Measurements from ENCODE around the gene ZP1. TPM values are rescaled to one million over a fixed set of nuclear protein-coding genes. Genes with fewer than 3 reads are reported as not detected.

ZP1 gene
- total and polyA plus RNA-seq, 2 of the 4 experiments (the other 2 are of a cell fraction): 0.18 to 1.6 TPM

- no peak overlapping the region for H3K18ac ChIP-seq (ENCODE audit: low read depth, low read length)
- H3K36me3 ChIP-seq (ENCODE audit: control insufficient read depth, insufficient read depth, low read length): no peaks in the 10 kb centered on the region
- ATAC-seq (ENCODE audit: low read depth): no peak
- no peak overlapping the region for H2BK20ac ChIP-seq (ENCODE audit: low read depth, low read length)
- no peak overlapping the region for H3K4me2 ChIP-seq (ENCODE audit: low read depth, low read length)
- no peaks in the 10 kb centered on the region for H3K4me1 ChIP-seq (ENCODE audit: control insufficient read depth, insufficient read depth, low read length)
- intact Hi-C loops (cut with micrococcal nuclease) (no loop called here), in situ Hi-C loops (cut with MboI; ENCODE audit: low sequenced_read_pairs) (no loop called here), dilution Hi-C loops (cut with HindIII; ENCODE audit: low sequenced_read_pairs, unreplicated experiment) (no loop called here)
- no peak overlapping the region for H2BK120ac ChIP-seq (ENCODE audit: low read depth, low read length)
- no peak overlapping the region for H4K5ac ChIP-seq (ENCODE audit: low read depth, low read length)
- H3K4me3 ChIP-seq (ENCODE audit: insufficient read depth, low read depth, low read length): no peak overlapping the region
- CTCF ChIA-PET: no interaction called here
- no peak overlapping the region for H2BK15ac ChIP-seq (ENCODE audit: low read depth, low read length)
- no peak overlapping the region for H3K27ac ChIP-seq (ENCODE audit: insufficient read depth, low read length)
- H4K8ac ChIP-seq (ENCODE audit: low read depth in 2 of 2, low read length in 2 of 2): no peak overlapping the region
- no peaks in the 10 kb centered on the region for H3K9me3 ChIP-seq (ENCODE audit: control insufficient read depth, insufficient read depth, low read length)
- no peaks in the 10 kb centered on the region for H3K9me1 ChIP-seq (ENCODE audit: insufficient read depth, low read length)
- TF ChIP-seq ELK1 (IDR thresholded peaks at IDR 0.05; ENCODE audit: borderline replicate concordance, low read depth, low read length): no peak
- no peak for TF ChIP-seq NFE2L2 (IDR thresholded peaks at IDR 0.05; ENCODE audit: low read depth, low read length)
- no peak for TF ChIP-seq CTCF (conservative IDR thresholded peaks at IDR 0.05; ENCODE audit: low read depth, low read length)
- TF ChIP-seq MAFK (IDR thresholded peaks at IDR 0.05; ENCODE audit: low read depth, low read length): no peak
- TF ChIP-seq USF2 (IDR thresholded peaks at IDR 0.05; ENCODE audit: low read depth, low read length): no peak
- TF ChIP-seq MXI1 (IDR thresholded peaks at IDR 0.05; ENCODE audit: borderline replicate concordance, low read depth, low read length): no peak
- TF ChIP-seq SMC3 (IDR thresholded peaks at IDR 0.05; ENCODE audit: low read depth, low read length): no peak
- no peak for TF ChIP-seq RCOR1 (IDR thresholded peaks at IDR 0.05; ENCODE audit: insufficient replicate concordance, low read length)
- TF ChIP-seq RAD21 (IDR thresholded peaks at IDR 0.05; ENCODE audit: low read length): no peak
- no peak for TF ChIP-seq POLR2A (IDR thresholded peaks at IDR 0.05; ENCODE audit: low read depth, low read length)
- TF ChIP-seq FOS (IDR thresholded peaks at IDR 0.05; ENCODE audit: low read depth, low read length): no peak
- peaks cover 45% of the 10 kb centered on the region for H3K27me3 ChIP-seq (ENCODE audit: control insufficient read depth, insufficient read depth, low read length)
- no peak overlapping the region for H2AFZ ChIP-seq (replicated peaks; ENCODE audit: low read length, poor library complexity)
- no peak overlapping the region for H3K9ac ChIP-seq (ENCODE audit: low read depth, low read length)
- H3K4ac ChIP-seq (ENCODE audit: low read depth, low read length): no peak overlapping the region
- no TSS peak for BruUV-seq (replicated peaks)
- H3K23ac ChIP-seq (ENCODE audit: low read depth, low read length): no peak overlapping the region
- H3K56ac ChIP-seq (ENCODE audit: extremely low read depth, insufficient read depth, low read length): no peak overlapping the region
- H3K14ac ChIP-seq (replicated peaks; ENCODE audit: low read depth, low read length): no peak overlapping the region
- H2AK5ac ChIP-seq (ENCODE audit: low read depth, low read length): no peak overlapping the region
- no peaks in the 10 kb centered on the region for H4K20me1 ChIP-seq (ENCODE audit: insufficient read depth, low read length)
- H2AK9ac ChIP-seq (replicated peaks; ENCODE audit: low read depth, low read length, poor library complexity): no peak overlapping the region
- no peak for DNase-seq
- no peak overlapping the region for H4K91ac ChIP-seq (ENCODE audit: insufficient read depth, low read depth, low read length)
- 62% methylated on average over 3 of the region's 6 CpGs; no CpG with 5 or more reads in 1 of the 2 experiments for WGBS, 2 experiments (ENCODE audit: extremely low coverage in 2 of 2, insufficient read length in 1 of 2)
- POLR2A ChIA-PET (ENCODE audit: unreplicated experiment): no interaction called here
- no peaks in the 10 kb centered on the region for H3K79me1 ChIP-seq (ENCODE audit: low read depth in 1 of 2, low read length in 2 of 2)
- no peak overlapping the region for H2BK5ac ChIP-seq (ENCODE audit: low read depth, low read length, poor library complexity, severe bottlenecking)
These were observed 41.6 kb upstream of the ZP1 start for GRCh38 chr11:60825790-60826189.
